ENCODE data around the gene MEDAG.
"Not testable (repeated sequence)": the region's sequence is repeated elsewhere in the genome, so short reads cannot be mapped to it uniquely, and the experiment has no call there.

Gene MEDAG

GRCh38 chr13:30910676-30911075, 4.6 kb downstream of the MEDAG start:
- FAIRE-seq: no peak

GRCh38 chr13:30915691-30916541, 9.8 kb downstream of the MEDAG start:
- FAIRE-seq: no peak

- no peak for FAIRE-seq
Observed at GRCh38 chr13:30916991-30917390, 10.9 kb downstream of the MEDAG start.

- FAIRE-seq: no peak
Observed at GRCh38 chr13:30918662-30919405, 12.8 kb downstream of the MEDAG start.

DNA sequence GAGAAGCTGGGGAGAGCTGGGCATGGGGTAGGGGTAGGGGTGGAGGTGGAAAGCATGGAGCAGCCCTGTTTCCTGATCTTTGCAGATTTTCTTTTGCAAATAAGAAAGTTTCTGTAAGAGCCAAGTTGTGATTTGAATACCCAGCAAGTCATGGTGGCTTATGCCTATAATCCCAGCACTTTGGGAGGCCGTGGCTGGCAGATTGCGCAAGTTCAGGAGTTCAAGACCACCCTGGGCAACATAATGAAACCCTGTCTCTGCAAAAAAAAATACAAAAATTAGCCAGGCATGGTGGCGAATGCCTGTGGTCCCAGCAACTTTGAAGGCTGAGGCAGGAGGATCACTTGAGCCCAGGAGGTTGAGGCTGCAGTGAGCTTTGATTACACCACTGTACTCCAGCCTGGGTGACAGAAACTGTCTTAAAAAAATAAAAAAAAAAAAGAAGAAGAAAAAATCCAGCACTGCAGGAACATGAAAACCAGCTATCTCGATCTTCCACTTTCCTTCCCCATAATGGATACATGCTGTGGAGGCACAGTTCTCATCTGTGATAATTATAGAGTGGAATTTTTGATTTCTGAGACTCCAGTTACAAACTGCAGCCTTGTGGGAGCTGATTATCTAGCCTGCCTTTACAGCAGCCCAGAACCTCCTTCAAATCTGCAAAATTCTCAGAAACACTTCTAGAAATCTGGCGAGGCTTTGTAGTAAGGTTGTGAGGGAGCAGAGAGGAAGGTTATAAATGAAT, 14.3 kb downstream of the MEDAG start:
- no peak for FAIRE-seq

- FAIRE-seq: no peak
Observed at GRCh38 chr13:30923418-30923817, 17.3 kb downstream of the MEDAG start.

GRCh38 chr13:30924721-30925120, 18.6 kb downstream of the MEDAG start:
- no peak for FAIRE-seq

DNA sequence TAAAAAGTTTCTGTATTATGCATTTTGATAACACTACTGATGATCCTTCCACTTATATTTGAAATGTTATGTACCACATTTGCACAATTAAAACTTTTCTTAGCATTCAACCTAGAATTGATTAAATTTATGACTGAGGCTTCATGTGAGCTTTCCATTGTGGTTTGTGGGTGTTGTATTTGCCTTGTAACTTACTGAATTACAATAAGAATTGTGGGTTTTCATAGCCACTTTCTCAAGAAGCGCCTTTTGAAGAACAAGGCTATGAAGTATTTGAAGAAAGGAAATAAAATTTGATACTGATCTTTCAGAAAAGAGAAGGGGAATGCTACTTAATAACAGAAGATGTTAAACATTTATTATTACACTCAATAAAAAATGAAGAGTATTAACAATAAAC, 19.4 kb downstream of the MEDAG start:
- no peak for FAIRE-seq

DNA sequence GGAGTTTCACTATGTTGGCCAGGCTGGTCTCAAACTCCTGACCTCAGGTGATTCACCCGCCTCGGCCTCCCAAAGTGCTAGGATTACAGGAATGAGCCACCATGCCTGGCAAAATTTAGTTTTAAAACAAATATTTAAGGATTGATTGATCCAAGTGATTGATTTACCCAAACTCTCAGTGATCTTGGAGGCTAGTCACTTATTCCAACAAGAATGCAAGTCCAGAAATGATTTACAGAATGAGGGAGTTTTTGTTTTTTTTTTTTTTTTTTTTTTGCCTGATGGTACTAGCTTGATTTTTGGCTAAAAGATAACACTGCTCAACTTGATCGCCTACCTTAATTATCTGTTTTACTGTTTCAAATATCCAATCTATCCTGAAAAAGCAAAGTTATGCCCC, 20.7 kb downstream of the MEDAG start:
- no peak for FAIRE-seq

GRCh38 chr13:30927188-30927587, 21.1 kb downstream of the MEDAG start:
- not testable (repeated sequence) for FAIRE-seq

DNA sequence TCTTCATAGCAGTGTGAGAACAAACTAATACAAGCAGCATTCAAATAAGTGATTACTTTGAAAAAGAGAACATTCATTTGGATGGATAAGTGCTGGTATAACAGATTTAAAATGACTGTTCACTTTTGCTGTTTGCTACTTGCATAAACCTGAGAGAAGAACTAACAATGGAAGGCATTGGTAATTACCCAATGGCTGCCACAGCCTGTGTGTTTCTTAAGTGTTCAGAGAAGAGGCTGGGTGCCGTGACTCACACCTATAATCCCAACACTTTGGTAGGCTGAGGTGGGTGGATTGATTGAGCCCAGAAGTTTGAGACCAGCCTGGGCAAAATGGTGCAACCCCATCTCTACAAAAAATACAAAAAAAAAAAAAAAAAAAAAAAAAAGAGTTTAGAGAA, 21.5 kb downstream of the MEDAG start:
- FAIRE-seq: no peak

DNA sequence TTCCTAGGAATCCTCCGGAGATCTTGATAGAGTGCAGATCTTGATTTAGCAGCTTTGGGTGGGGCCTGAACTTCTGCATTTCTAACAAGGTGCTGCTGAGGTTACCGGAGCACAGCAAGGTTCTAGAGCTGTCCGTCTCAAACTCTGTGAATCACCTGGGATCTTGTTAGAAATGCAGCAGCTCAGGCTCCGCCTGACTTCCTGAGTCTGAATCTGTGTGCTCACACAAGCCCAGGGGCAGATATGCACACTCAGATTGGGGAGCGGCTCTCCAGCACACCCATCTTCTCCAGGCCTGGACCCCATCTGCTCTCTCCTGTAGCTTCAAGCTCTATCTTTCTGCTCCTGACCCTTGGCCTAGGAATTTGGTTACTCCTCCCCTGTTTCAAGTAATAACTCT, 22.9 kb downstream of the MEDAG start:
- no peak for FAIRE-seq

DNA sequence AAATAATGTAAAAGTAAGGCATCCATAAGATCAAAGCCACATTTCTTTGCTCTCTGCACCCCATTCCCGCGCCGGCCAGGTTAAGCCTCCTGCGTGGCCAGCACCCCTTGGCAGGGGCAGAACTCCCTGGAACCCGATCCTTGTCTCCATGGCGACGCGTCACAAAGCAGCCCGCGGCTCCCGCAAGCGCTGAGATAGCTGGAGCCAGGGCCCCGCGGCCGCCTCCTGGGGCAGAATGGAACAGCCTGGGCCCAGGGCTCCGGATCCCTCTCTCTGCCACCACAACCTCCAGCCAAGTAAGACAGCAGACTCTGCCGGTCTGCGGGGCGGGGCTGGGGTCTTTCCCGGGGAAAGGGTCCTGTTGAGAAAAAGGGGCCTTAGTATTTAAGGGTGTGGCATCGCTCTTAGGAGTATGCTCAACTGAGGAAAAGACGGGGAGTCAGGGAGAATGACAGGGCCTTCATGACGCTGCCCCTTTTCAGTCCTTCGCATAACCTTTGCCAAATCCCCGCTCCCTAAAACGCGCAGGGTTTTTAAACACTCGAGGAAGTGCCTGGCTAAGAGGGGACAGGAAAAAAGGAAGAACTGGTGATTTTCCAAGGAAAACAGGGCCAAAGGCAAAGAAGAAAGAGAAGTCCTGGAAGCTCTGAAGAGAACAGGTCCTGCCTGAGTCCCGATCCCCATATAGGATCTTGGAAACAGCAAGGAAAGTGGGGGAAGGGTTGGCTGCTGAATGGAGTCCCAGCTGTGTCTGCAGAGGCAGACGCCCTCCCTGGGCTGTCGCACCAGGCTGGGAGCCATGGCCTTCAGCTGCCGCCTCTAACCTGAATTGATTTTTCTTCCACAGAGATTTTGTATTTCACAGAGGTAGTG, 26.6 kb downstream of the MEDAG start, which contains the start of gene TEX26:
TSS of gene TEX26 (plus strand) at position 176 of the 873 bp plus-strand sequence. CDS start at position 236, 60 bp downstream.
- no peak for FAIRE-seq

- no peak for FAIRE-seq
Observed at GRCh38 chr13:30933354-30933670, 27.2 kb downstream of the MEDAG start.

- no peak for FAIRE-seq
Observed at GRCh38 chr13:30934381-30934780, 28.3 kb downstream of the MEDAG start.

DNA sequence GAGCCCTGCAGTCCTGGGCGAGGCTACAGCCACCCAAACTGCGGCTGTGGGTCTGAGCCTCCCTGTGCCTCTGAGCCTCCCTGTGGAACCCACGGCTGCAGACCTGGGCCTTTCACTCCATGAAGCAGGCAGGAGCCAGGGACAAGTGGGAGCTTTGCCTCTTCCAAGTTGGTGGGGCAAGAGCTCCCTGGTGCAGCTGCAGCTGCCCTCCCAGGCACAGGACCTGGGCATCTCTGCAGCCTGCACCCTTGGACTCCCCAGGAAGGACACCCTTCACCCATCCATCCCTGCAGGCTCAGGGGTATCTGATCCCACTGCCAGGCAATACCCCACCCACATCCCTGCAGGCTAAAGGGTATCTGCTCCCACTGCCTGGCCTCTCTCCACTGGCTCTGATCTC, 28.7 kb downstream of the MEDAG start:
- no peak for FAIRE-seq

GRCh38 chr13:30936971-30937370, 30.9 kb downstream of the MEDAG start:
- no peak for FAIRE-seq

DNA sequence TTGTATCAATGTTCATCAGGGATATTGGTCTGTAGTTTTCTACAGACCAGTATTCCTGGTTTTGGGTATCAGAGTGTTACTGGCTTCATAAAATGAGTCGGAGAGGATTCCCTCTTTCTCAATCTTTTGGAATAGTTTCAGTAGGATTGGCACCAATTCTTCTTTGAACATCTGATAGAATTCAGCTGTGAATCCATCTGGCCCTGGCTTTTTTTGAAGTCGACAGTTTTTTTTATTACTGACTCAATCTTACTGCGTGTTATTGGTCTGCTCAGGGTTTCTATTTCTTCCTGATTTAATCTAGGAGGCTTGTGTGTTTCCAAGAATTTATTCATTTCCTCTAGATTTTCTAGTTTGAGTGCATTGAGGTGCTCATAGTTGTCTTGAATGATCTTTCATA, 37.8 kb downstream of the MEDAG start:
- no peak for FAIRE-seq

DNA sequence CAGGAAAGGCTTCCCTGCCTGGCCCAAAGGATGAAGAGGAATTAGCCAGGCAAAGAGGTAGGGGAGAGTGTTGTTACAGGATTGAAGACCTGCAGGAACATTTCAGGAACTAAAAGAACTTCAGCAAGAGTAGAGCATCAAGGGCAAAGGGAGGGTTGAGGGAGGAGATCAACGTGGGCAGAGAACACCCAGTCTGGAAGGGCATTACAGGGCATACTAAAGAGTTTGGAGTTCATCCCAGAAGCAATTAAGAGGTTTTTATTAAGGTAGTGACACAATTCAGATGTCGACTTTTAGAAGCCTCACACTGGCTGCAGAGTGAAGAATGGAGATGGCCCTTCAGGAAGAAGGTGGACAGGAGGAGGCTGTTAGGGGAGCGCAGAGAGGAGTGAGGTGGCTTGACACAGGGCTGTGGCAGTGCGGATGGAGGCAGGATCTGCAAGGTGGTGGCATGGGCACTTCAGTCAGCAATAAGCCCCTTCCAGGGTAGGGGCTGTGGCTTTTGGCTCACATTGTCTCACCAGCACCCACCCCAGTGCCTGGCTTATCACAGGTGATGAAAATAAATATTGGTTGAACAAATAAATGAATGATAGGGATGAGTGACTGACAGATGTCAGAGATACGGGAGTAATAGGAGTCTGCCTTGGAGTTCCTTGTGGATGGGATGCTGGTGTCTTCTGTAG, 51.3 kb downstream of the MEDAG start:
- FAIRE-seq: no peak

DNA sequence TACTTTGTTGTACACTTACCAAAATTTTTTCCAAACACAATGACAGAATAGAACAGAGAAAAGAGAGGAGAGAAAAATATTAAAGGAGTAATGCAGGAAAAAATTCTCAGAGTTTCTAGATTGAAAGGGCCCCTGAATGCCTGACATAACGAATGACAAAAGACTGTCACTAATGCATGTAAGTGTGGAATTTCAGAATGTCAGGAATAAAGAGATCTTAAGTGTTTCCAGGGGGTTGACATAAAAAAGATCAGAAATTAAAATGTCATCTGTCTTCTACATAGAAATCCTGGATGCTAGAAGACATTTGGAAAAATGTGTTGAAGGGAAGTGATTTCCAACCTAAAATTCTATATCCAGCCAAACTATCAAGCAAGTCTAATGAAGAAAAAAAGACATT, 53.6 kb downstream of the MEDAG start:
- FAIRE-seq: no peak

- no peak for FAIRE-seq
Observed at GRCh38 chr13:30963791-30964190, 57.7 kb downstream of the MEDAG start.

- FAIRE-seq: no peak
Observed at GRCh38 chr13:30965380-30965779, 59.3 kb downstream of the MEDAG start.
